ENCODE data around the gene QRICH2. TPM values are rescaled to one million over a fixed set of nuclear protein-coding genes. Genes with fewer than 3 reads are reported as not detected.
"Not testable (repeated sequence)": the region's sequence is repeated elsewhere in the genome, so short reads cannot be mapped to it uniquely, and the experiment has no call there.

QRICH2 gene
- 2.7 TPM for total RNA-seq
- long read RNA-seq, partial matches to known transcripts, result 2 of 2 reads
- long read RNA-seq, other reads (novel, unspliced or antisense), result 0 of 2 reads

- DNase-seq (no peak), ATAC-seq (no peak)
- intact Hi-C loops (cut with micrococcal nuclease), result loop anchor here (5.0 kb wide), 1 partner anchor 34 kb away; no protein-coding TSS in a partner anchor
Observed at GRCh38 chr17:76307966-76308338, at the start of gene QRICH2. QRICH2 (minus strand) TSS chr17:76308276; CDS start chr17:76307998, 278 bp downstream.

GRCh38 chr17:76357597-76358158 lies 49.6 kb upstream of the QRICH2 start:
- intact Hi-C loops (cut with micrococcal nuclease), result no loop called here
- ATAC-seq (no peak), DNase-seq (no peak)

GRCh38 chr17:76356803-76357456 lies 48.9 kb upstream of the QRICH2 start:
- intact Hi-C loops (cut with micrococcal nuclease), result no loop called here
- ATAC-seq (no peak), DNase-seq (no peak)

GRCh38 chr17:76354747-76355310 lies 46.8 kb upstream of the QRICH2 start:
- ATAC-seq (no peak), DNase-seq (no peak)
- intact Hi-C loops (cut with micrococcal nuclease), result no loop called here

GRCh38 chr17:76354317-76354729 lies 46.2 kb upstream of the QRICH2 start:
- intact Hi-C loops (cut with micrococcal nuclease), result no loop called here
- DNase-seq, result peak; percentile 38
- no peak for ATAC-seq

GRCh38 chr17:76353599-76354316 lies 45.7 kb upstream of the QRICH2 start, which contains the start of gene PRPSAP1:
PRPSAP1 (minus strand) TSS chr17:76353916; CDS start chr17:76353703, 213 bp downstream.
- intact Hi-C loops (cut with micrococcal nuclease), result no loop called here
- ATAC-seq, result peak; percentile 99
- peak; percentile 94 for DNase-seq

GRCh38 chr17:76353004-76353598 lies 45.0 kb upstream of the QRICH2 start:
- DNase-seq, result peak; percentile 58
- intact Hi-C loops (cut with micrococcal nuclease), result no loop called here
- ATAC-seq, result peak; percentile 48

- intact Hi-C loops (cut with micrococcal nuclease), result no loop called here
- DNase-seq (no peak), ATAC-seq (no peak)
Observed at GRCh38 chr17:76351526-76352071, 43.5 kb upstream of the QRICH2 start.

GRCh38 chr17:76350463-76350862 lies 42.4 kb upstream of the QRICH2 start:
- intact Hi-C loops (cut with micrococcal nuclease), result no loop called here
- DNase-seq (no peak), ATAC-seq (no peak)

GRCh38 chr17:76346936-76347335 lies 38.9 kb upstream of the QRICH2 start:
- ATAC-seq; intact Hi-C loops (cut with micrococcal nuclease); DNase-seq: not testable (repeated sequence)

GRCh38 chr17:76345377-76345974 lies 37.4 kb upstream of the QRICH2 start:
- DNase-seq, result no peak

GRCh38 chr17:76343106-76343505 lies 35.0 kb upstream of the QRICH2 start:
- DNase-seq (no peak), ATAC-seq (no peak)
- intact Hi-C loops (cut with micrococcal nuclease), result loop anchor here (5.0 kb wide), 1 partner anchor 36 kb away; the partner anchor contains the start of gene QRICH2

More at GRCh38 chr17:76345377-76345974, 37.4 kb upstream of the QRICH2 start:
- ATAC-seq, result no peak
- intact Hi-C loops (cut with micrococcal nuclease), result no loop called here

GRCh38 chr17:76341301-76341700 lies 33.2 kb upstream of the QRICH2 start:
- intact Hi-C loops (cut with micrococcal nuclease), result loop anchor here (5.0 kb wide), 1 partner anchor 34 kb away; the partner anchor contains the start of gene QRICH2
- DNase-seq (no peak), ATAC-seq (no peak)

GRCh38 chr17:76337413-76337777 lies 29.3 kb upstream of the QRICH2 start:
- no peak for ATAC-seq
- intact Hi-C loops (cut with micrococcal nuclease), result no loop called here
- DNase-seq, result no peak

- intact Hi-C loops (cut with micrococcal nuclease), result no loop called here
- DNase-seq (no peak), ATAC-seq (no peak)
Observed at GRCh38 chr17:76336756-76337412, 28.8 kb upstream of the QRICH2 start.

- intact Hi-C loops (cut with micrococcal nuclease), result no loop called here
- DNase-seq (no peak), ATAC-seq (no peak)
Observed at GRCh38 chr17:76335716-76336381, 27.8 kb upstream of the QRICH2 start.

- ATAC-seq (no peak), DNase-seq (no peak)
- intact Hi-C loops (cut with micrococcal nuclease), result no loop called here
Observed at GRCh38 chr17:76333673-76334505, 25.8 kb upstream of the QRICH2 start.

Measured in left ventricle myocardium superior (tissue), 1 donor.